HG02938 (cell line): Measurements from ENCODE around the gene CPLX1.

ENCODE experiments used
- ATAC-seq: cut with Tn5 transposase; IDR thresholded peaks from one replicate; pipeline ENCODE4 v1.9.1; 2021; ENCODE audit warnings: mild to moderate bottlenecking, moderate library complexity; ENCODE audit not compliant: unreplicated experiment

CPLX1 gene

DNA sequence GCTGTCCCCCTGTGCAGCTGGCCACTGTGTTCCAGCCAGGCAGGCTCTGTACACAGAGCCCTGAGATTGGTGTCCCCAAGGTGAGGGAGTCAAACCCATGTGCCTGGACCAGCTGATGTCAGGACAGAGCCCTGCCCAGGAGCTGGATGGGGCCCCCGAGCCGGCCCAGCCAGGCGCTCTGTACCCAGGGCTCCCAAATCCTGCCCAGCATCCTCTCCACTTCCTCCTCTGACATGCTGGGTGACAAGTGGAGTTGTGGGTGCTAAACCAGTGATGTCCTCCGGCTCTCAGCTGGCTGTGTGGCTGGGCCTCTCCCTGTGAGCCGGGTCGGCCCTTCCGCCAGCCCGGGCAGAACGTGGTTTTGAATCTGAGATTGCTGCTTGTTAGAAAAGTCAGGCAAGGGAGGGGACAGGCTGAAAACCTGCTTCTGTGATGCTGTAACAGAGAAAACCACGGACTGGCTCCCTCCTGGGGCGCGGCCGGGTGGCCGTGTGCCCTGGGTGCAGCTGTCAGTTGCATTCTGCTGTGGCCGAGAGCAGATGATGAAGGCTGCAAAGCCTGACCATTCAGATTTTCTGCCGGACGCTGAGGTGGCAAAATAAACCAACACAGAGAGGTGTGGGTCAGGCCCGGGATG is 7.9 kb upstream of the CPLX1 start:
- ATAC-seq, result no peak

DNA sequence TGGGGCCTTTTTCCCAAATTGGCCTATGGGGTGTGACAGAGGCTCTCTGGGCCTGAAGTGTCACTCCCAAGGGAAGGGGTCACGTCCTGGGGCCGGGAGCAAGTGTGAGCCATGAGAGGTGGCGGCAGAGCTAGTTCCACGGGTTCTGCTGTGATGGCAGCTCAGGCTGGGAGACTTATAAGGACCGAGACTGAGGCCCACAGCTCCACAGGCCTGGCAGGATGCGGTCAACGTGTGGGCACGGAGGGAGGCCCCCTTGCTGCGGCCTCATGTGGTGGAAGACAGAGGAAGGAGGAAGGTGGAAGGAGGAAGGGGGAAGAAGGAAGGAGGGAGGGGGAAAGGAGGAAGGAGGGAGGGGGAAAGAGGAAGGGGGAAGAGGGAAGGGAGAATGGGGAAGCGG is 7.2 kb upstream of the CPLX1 start:
- no peak for ATAC-seq

DNA sequence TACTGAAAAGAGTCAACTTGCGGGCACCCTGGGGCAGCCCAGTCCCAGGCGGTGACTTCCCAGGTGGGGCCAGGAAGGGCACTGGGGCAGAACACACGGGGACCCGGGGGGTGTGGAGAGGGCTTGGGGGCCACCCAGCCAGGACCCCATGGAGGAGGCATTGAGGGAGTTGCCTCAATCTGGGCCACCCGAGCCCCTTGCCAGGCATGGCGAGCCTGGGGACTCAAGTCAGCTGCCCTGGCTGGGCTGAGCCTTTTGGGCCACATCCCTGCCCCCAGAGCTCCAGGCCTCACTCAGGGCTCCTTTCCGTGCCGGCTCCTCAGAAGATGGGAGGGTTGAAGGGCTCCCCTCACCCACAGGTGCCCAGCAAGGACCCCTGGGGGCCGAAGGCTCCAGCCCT is 6.6 kb upstream of the CPLX1 start:
- no peak for ATAC-seq

DNA sequence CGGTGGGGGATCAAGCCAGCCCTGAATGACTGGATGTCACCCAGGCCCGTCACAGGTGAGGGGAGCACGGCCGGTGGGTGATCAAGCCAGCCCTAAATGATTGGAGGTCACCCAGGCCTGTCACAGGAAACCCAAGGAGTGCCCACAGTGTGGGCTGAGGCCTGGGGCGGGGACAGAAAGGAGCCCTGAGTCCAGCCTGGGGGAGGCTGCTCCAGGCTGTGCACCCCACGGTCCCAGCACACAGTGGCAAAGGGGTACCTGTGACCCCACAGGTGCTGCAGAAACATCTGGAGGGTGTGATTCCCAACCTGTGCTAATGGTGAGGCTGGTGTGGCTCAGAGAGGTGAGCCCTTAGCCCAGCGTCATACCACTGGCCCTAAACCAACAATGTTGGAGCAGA is 6.2 kb upstream of the CPLX1 start:
- no peak for ATAC-seq

DNA sequence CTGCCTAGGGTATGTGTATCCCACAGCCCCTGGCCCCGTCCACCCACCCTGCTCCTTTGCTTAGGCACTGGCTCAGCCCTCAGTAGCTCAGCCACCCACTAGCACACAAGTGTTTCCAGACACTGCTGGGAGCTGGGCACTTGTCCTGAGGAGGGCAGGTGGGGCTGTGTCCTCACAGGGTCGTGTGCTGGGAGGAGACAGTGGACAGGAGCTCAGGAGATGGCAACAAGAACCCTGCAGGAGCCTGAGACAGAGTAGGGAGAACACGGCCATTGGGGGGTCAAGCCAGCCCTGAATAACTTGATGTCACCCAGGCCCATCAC is 5.5 kb upstream of the CPLX1 start:
- ATAC-seq, result no peak

DNA sequence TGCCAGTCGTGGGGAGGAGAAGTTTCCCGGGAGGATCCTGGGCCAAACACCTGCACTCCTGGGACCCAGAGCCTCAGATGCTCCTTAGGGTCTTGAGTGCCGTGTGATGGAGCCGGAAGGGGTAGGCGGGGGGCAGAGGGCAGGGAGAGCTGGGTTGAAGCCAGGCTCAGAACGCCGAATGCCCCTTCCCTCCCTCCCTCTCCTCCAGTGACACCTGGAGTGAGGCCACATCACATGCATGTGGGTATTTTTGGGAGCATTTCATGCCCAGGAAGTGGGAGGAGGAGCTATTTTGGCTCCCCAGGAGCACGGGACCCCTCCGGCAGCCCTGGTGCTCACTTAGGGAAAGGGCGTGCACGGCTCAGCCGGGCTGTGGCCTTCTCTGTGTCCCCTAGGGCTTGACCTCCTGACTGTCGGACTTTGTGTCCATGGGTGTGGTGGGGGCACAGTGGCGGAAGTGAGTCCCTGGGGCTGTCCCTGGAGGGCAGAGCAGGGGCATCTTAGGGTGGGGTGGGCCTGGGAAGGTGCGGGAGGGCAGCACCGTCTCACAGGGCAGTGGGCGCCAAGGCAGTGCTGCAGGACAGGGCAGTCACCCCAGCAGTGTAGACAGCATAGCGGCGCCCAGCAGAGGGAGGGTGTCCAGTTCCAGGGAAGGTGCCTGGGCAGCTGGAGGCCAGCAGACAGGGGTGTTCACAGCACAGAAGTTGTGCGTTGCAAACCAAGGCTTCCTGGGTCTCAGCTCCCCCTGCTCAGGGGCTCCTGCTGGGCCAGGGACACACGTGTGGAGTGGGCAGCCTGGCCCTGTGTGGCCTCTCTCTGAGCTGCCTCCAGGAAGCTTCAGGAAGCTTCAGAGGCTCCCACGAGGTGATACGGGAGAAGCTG is 4.9 kb upstream of the CPLX1 start:
- ATAC-seq, result no peak

DNA sequence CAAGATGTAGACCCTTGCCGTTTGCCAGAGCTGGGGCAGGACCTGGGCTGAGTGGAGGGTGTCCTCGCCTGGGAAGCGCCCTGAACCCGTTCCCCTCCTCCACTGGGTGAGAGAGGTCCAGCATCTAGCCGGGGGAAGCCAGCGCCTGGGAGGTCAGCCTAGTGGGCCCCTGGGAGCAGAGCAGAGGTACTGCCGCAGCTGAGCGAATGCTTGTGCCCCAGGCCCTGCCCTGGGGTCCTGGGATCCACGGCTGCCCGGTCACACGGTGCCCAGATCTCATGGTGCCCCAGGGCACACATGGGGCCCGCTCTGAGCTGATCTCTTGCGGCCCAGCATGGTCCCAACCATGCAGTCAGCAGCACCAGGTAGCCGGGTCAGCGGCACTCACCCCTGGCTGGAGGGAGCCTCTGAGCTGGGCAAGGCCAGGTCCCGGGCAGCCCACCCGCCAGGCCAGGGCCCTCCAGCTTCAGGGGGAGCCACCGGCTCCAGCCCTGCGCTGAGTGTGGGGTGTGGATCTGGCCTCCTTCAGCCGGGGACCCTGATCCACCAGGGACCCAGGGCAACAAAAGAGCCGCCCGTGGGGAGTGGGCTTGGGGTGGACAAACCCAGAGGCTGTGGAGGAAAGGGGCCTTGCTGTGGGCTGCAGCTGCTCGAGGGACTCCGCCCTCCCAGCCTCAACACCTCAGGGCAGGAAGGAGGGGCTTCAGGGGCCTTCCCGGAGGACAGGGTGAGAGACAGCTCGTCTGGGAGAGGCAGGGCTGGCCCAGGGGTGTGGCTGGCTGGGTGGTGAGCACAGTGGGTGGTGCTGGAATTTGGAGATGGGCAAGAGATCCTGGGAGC is 4.1 kb upstream of the CPLX1 start:
- ATAC-seq, result no peak

DNA sequence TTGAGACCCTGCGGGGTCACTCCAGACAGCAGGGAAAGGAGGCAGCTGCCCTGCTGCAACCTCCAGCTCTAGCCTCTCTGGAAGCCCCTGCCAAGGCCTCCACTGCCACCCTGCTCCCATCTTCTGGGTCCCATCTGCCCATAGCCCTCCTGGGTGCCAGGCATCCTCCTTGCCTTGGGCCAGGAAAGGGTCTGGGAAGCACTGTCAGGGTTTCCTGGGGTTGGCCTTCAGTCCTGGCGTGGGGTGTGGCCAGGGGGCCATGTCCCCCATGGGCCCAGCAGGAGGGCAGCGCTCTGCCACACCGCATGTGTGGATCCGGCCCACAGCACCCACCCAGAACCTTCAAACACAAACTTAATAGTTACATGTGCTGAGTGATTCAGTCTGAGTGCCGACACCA is 3.4 kb upstream of the CPLX1 start:
- ATAC-seq, result no peak

DNA sequence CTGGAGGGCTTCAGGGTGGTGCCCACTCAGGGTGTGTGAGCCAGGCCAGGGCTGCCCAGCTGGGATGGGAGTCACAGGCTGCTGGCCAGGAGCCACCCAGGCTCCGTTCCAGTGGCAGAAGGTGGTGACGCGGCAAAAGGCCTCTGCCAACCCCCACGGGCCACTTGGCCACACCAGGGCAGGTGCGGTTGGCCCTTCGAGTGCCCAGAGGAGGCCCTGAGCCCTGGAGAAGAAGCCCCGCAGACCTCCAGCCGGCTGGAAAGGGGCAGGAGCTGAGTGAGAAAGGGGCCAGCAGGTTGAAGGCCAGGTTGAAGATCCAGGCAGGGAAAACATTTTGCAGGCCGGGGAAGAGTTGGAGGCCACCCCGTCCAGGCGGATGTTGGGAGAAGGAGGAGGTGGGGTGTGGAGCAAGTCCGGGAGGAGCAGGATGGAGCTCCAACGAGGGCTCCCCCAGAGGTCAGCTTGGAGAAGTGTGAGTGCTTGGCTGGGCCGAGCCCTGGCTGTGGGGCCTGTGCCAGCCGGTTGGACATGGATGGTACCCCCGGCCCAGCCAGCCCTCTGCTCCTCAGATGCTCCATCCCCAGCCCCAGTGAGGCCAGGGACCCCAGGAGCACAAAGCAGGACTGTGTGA is 2.8 kb upstream of the CPLX1 start:
- no peak for ATAC-seq

DNA sequence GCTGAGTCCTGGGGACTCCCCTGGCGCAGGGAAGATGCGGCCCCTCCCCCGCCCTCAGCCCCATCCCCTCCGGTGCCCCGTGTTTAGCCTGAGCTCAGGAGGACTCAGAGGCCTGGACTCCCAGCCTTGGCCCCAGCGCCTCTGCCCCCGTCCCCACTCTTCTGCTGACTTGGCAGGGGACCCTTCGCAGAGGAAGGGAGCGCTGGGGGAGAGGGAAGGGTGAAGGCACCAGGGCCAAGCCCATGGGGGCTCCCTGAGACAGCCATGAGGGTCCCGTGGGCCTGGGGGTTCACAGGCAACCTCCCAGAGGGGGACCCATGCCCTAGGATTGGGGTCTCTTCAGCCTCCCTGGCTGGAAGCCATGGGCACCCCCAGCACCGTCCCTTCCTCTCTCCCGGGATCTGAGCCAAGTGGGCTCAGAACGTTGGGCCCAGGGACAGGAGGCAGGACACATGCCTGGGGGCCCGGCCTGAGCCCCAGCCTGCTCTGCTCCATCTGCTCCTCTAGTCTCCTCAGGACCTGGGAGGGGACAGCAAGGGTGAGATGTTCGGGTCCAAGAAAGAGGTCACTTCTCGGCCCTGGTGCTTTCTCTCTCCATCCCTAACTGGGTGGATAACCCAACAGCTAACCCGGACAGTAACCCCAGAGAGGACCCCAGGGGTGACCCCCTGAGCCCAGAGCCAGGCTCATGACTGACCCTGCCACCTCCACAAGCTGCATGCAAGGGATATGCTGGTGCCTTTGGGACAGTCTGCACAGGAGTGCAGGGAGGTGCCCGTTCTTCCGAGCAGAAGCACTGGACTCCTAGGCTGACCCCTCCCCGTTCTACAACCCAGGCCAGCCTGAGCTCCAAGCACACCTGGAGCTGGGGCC is 1.5 kb upstream of the CPLX1 start:
- ATAC-seq, result no peak

DNA sequence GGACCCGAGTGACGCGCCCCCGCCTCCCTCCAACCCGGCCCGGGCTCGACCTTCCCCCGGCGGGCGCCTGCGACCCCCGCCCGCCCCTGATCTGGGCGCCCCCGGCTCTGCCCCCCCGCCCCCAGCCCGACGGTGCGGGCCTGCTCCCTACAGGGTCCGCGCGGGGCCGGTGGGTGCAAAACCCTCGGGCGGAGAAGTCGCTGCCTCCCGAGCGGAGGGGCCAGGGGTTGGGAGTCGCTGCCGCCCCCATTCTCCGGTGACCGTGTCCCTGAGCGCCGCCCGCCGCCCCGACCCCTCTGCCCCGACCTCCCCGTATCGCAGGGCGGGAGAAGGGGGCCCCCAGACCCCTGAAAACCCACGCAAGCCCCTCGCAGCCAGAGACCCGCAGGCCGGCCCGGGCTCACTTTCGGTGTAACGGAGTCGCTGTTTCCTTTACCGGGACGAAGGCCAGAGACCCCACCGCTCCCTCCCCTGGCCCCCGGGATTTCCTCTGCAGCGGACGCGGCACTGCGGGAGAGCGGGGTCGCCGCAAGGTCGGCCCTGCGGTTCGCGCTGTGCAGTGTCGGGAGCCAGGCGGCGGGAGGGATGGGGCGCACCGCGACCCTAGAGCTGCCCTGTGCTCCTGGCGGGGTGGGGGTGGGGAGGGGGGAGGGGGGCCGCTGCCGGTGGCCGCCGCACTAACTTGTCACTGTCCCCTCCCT is 729 bp upstream of the CPLX1 start:
- no peak for ATAC-seq

DNA sequence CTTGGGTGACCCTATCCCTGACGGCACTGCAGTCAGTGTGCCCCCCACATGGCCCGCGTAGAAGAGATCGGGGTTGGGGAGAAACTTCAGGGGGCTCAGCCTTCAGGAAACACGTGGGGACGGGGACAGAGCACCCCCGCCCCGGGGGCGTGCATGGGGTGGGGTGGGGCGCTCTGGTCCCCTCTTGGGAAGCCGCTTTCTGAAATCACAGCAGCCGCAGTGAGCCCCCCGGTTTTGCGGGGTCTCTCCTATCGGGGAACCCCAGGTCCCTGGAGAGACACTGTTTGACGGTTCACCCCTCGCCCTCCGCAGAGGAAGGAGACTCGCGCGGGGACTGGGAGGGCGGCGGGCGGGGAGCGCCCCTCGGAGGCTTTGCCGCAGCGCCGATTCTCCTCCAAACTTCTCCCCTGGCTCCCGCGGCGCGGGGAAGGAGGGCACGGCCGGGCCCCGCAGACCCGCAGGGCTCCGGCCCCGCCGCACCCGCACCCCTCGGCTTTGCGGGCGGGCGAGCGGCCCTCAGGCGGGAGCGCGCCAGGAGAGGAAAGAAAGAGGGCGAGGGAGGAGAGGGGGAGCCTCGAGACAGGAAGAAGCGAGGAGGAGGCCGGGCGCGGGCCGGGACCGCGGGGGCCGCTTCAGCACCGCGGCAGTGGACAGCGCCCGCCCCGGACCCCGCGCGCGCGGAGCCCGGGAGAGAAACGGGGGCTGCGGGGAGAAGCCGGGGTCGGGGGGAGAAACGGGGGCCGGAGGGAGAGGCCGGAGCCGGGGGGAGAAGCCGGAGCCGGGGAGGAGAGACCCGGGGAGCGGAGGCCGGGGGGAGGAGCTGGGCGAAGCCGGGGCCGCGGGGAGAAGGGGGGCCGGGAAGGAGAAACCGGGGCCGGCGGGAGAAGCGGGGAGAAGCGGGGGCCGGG is 612 bp downstream of the CPLX1 start:
- no peak for ATAC-seq

DNA sequence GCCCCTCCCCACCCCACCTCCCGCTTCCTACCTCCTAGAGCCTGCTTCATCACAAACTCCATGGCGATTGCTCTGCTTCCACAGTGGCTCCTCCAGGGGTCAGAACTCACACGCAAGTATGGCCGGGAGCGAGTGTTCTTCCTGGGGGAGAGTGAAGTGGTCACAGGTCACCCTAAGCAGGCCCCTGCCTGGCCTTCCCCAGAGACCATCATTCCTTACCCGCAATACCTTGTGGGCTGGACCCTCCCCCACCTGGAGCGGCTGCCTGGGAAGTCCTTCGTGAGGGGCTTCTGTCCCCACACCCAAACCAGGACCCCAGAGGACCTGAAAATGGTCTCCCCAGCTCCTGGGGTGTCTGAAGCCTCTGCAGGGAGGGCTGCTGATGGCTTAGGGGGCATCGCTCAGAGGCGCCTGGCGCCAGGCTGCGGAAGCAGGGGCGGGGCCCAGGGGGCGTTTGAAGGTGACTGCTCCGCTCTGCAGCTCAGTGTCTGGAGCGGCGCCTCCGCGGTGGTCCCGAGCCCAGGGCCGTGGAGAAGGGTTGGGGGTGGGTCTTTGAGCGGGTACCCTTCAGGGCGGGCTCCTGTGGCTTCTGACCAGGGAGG is 1.4 kb downstream of the CPLX1 start:
- ATAC-seq, result no peak

DNA sequence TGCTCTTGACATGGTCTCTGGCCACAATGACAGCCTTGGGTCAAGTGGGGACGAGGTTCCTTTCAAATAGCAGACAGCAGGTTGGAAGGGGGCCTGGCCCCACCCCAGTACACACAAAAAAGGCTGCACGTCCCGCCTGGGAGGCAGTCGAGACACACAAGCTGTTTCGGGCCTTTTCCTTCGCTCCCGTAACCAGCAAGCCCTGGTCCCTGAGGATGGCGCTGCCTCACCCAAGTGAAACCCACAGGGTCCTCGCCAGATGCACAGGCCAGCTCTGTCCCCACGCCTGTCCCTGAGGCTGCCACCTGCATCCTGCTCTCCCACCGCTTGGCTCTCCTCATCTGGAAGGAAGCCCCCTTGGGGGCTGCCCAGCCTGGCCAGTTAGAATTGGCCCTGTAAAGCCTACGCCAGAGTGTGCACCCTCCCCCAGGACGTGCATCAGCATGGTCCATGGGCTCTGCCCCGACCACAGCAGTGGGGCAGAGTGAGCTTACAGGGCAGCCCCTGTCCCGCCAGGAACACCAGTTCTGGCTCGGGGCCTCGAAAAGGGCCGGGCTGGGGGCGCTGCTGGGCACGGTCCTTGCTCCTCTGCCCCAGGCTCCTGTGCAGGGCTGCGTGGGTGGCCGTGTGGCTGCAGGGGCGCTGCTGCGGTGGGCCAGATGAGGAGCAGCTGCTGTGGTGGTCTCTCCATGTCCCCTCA is 2.0 kb downstream of the CPLX1 start:
- ATAC-seq, result no peak

DNA sequence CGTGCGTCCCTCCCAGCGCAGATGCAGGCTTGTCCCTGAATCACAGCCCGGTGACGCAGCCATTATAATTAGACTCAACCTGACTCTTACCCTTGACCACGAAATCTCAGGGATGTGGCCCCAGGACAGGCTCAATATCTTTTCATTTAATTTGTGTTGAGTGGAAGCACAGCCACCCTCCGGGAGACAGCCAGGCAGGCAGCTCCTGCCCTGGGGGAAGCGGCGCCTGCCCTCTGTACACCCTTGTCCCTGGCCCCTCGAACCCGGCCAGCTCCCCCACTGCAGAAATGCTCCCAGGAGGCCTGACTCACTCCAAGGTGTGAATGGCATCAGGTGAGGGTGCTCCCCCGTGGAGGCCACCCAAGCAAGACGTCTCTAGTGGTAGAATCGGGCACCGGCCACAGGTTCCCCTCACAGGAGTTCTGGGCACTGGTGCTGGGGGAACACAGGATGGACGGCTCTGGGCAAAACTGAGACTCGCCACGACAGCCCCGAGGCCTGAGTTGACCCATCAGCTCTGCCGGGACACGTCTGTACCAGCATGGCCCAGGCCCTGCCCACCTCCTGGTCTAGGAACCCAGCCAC is 2.7 kb downstream of the CPLX1 start:
- ATAC-seq, result no peak

DNA sequence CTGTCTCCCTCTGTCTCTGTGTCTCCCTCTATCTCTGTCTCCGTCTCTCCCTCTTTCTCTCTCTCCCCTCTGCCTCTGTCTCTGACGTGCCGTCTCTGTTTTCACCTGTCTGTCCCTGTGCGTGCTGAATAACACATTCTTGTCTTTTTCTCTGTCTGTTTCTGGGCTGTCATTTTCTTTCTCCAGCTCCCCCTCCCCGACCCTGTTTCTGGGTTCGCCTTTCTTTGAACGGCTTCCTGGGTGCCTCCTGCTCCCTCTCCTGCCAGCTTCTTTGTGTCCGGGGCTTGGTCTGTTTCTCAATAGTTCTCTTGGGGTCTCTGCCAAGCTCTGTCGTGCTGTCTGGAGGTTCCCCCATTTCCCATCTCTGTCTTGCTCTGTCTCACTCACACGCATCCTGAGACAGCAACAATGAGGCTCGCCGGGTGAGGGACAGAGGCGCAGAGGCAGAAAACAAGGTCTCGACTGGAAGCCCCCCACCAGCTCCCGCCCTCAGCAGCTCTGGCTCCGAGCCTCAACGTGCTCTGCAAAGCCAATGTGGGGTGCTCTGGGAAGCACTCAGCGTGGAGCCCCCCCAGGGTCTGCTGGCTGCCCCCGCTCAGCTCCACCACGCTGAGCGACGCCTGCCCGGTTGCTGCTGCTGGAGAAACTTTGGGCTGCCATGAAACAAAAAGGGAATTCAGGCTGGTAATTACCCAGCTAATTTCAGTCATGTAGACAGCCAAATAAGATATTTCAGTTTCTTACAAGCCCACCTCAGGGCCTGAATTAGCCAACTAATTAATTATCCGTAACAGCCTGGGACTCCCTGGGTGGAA is 3.4 kb downstream of the CPLX1 start:
- ATAC-seq, result no peak

DNA sequence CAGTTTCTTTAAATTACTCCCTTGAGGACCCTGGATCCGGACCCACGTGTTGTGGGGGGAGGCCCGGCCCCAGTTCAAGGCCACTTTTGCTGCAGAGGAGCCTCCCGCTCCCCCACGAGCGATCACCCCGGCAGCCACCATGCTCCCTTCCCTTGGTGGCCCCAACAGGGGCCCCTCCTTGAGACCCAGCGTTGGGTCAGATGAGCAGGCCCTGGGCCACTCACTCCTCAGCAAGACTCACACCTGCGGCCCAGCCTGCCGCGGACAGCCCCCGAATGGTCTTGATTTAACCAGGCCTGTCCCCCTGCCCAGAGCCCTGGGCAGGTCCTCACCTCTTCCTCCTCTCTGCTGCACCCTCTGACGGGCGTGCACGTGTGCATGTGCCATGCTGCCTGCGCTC is 4.3 kb downstream of the CPLX1 start:
- ATAC-seq, result no peak
